H1 (cell line): Measurements from ENCODE around the gene SH3PXD2B. TPM values are rescaled to one million over a fixed set of nuclear protein-coding genes. Genes with fewer than 3 reads are reported as not detected.

Source experiments
- CTCF ChIA-PET: fragments of 300-600 bp; sonication (Branson Sonifier 250); formaldehyde crosslinking; loops from one replicate; lab custom pipeline; 2021; ENCODE audit not compliant: partially characterized antibody; lab: Charles Lee
- POLR2A ChIA-PET: fragments of 300-600 bp; sonication (Branson Sonifier 250); formaldehyde crosslinking; loops from one replicate; lab custom pipeline; 2021; ENCODE audit warnings: inconsistent platforms; ENCODE audit not compliant: partially characterized antibody; lab: Charles Lee
- DNase-seq, 2 experiments: peaks; one replicate each; pipeline versions ENCODE4 v3.0.0 to v3.0.0-alpha.2; 2010 to 2022; ENCODE audit warnings: low spot score in 2 of 2, low read depth in 1 of 2, mixed read lengths in 1 of 2
- FAIRE-seq: peaks from 2 replicates; lab custom pipeline; 2011; peaks lifted over from hg19 to GRCh38; lab: Jason Lieb, UNC
- H2AFZ ChIP-seq: 2 replicates; pipeline ENCODE4 v1.8.1; 2012; ENCODE audit warnings: low read length, inconsistent platforms
- H2AK5ac ChIP-seq: 2 replicates; pipeline ENCODE4 v1.6.1; 2013; ENCODE audit warnings: low read depth, low read length
- H2BK120ac ChIP-seq: replicated peaks from 2 replicates; pipeline ENCODE3; 2013; ENCODE audit warnings: low read depth, low read length, inconsistent platforms
- H2BK12ac ChIP-seq: 2 replicates; pipeline ENCODE4 v1.6.1; 2013; ENCODE audit warnings: low read depth, low read length
- H2BK15ac ChIP-seq: 2 replicates; pipeline ENCODE4 v1.6.1; 2013; ENCODE audit warnings: low read length
- H2BK20ac ChIP-seq: 2 replicates; pipeline ENCODE4 v1.6.1; 2013; ENCODE audit warnings: low read length
- H2BK5ac ChIP-seq: 2 replicates; pipeline ENCODE4 v1.6.1; 2013; ENCODE audit warnings: low read depth, low read length
- H3K14ac ChIP-seq: 2 replicates; pipeline ENCODE4 v1.6.1; 2013; ENCODE audit warnings: inconsistent platforms; ENCODE audit not compliant: insufficient read length
- H3K18ac ChIP-seq: 2 replicates; pipeline ENCODE4 v1.6.1; 2013; ENCODE audit warnings: low read length; ENCODE audit errors: extremely low read depth
- H3K23ac ChIP-seq: 2 replicates; pipeline ENCODE4 v1.6.1; 2013; ENCODE audit warnings: inconsistent platforms; ENCODE audit not compliant: insufficient read length
- H3K23me2 ChIP-seq: 2 replicates; pipeline ENCODE4 v1.6.1; 2013; ENCODE audit warnings: low read depth, low read length
- H3K27ac ChIP-seq: 2 replicates; pipeline ENCODE4 v1.6.1; 2011; ENCODE audit warnings: low read depth, low read length, inconsistent platforms
- H3K27me3 ChIP-seq, 4 experiments: replicated peaks in 1 of 4; 1 replicate in 1 of 4; 2 replicates in 3 of 4; pipeline versions ENCODE4 v1.6.1 to v1.8.1; 2011 to 2013; ENCODE audit warnings: low read length in 3 of 4, mild to moderate bottlenecking in 3 of 4, inconsistent platforms in 2 of 4, mixed read lengths in 2 of 4, moderate library complexity in 1 of 4; ENCODE audit not compliant: control insufficient read depth in 3 of 4, insufficient read depth in 3 of 4; ENCODE audit errors: extremely low read depth in 1 of 4
- H3K36me3 ChIP-seq, 4 experiments: 2 replicates each; pipeline versions ENCODE4 v1.6.1 to v1.8.1; 2011 to 2013; ENCODE audit warnings: mild to moderate bottlenecking in 4 of 4, low read length in 3 of 4, moderate library complexity in 2 of 4, control low read depth in 1 of 4, inconsistent platforms in 1 of 4; ENCODE audit not compliant: insufficient read depth in 4 of 4, control insufficient read depth in 2 of 4
- H3K4ac ChIP-seq: replicated peaks from 2 replicates; pipeline ENCODE3; 2013; ENCODE audit warnings: low read length, low read depth, mixed read lengths, inconsistent platforms; ENCODE audit not compliant: insufficient read length
- H3K4me1 ChIP-seq, 4 experiments: replicated peaks in 1 of 4; 1 replicate in 1 of 4; 2 replicates in 3 of 4; pipeline versions ENCODE4 v1.6.1 to v1.8.1; 2011 to 2013; ENCODE audit warnings: low read length in 3 of 4, inconsistent platforms in 2 of 4, mixed read lengths in 1 of 4; ENCODE audit not compliant: insufficient read depth in 4 of 4, control insufficient read depth in 3 of 4
- H3K4me2 ChIP-seq, 2 experiments: 2 replicates each; pipeline versions ENCODE4 v1.6.1 to v1.8.1; 2011 to 2013; ENCODE audit warnings: low read depth in 2 of 2, low read length in 2 of 2, control low read depth in 1 of 2, inconsistent platforms in 1 of 2, mild to moderate bottlenecking in 1 of 2; ENCODE audit not compliant: insufficient read depth in 1 of 2
- H3K4me3 ChIP-seq, 4 experiments: fragments of 200-600, 300-600 bp in 1 of 4; sonication (generic), shearing (Covaris generic), sonication (Bioruptor Twin) in 1 of 4; 2 replicates each; pipeline versions ENCODE4 v1.5.1 to v1.8.1; 2011 to 2016; ENCODE audit warnings: low read length in 4 of 4, low read depth in 3 of 4, control low read depth in 2 of 4, inconsistent platforms in 2 of 4, mild to moderate bottlenecking in 2 of 4, mixed read lengths in 1 of 4, moderate library complexity in 1 of 4; ENCODE audit not compliant: insufficient read depth in 2 of 4; ENCODE audit errors: extremely low read depth in 1 of 4
- H3K56ac ChIP-seq: replicated peaks from 2 replicates; pipeline ENCODE3; 2013; ENCODE audit warnings: low read depth, mild to moderate bottlenecking, mixed read lengths, low read length, inconsistent platforms; ENCODE audit not compliant: insufficient read length
- H3K79me1 ChIP-seq: 2 replicates; pipeline ENCODE4 v1.6.1; 2013; ENCODE audit warnings: low read depth, low read length, control low read depth
- H3K79me2 ChIP-seq, 2 experiments: 2 replicates each; pipeline versions ENCODE4 v1.6.1 to v1.8.1; 2012 to 2013; ENCODE audit warnings: low read length in 2 of 2, mild to moderate bottlenecking in 2 of 2, inconsistent platforms in 1 of 2; ENCODE audit not compliant: insufficient read depth in 2 of 2, control insufficient read depth in 1 of 2
- H3K9ac ChIP-seq, 4 experiments: replicated peaks in 1 of 4; 1 replicate in 1 of 4; 2 replicates in 3 of 4; pipeline versions ENCODE4 v1.6.1 to v1.8.1; 2011 to 2013; ENCODE audit warnings: low read depth in 3 of 4, low read length in 3 of 4, control low read depth in 2 of 4, mild to moderate bottlenecking in 2 of 4, moderate library complexity in 2 of 4, inconsistent platforms in 1 of 4; ENCODE audit errors: extremely low read depth in 1 of 4
- H3K9me3 ChIP-seq, 2 experiments: 2 replicates each; pipeline versions ENCODE4 v1.6.1 to v1.8.1; 2012 to 2013; ENCODE audit warnings: mild to moderate bottlenecking in 2 of 2, moderate library complexity in 2 of 2, control low read depth in 1 of 2, inconsistent platforms in 1 of 2, low read depth in 1 of 2, low read length in 1 of 2, mixed read lengths in 1 of 2; ENCODE audit not compliant: insufficient read depth in 2 of 2
- H4K20me1 ChIP-seq, 2 experiments: replicated peaks in 1 of 2; 2 replicates each; pipeline versions ENCODE3 to v1.8.1; 2011 to 2013; ENCODE audit warnings: inconsistent platforms in 2 of 2, low read length in 2 of 2, mild to moderate bottlenecking in 1 of 2; ENCODE audit not compliant: insufficient read depth in 2 of 2, control insufficient read depth in 1 of 2
- H4K5ac ChIP-seq: 2 replicates; pipeline ENCODE4 v1.6.1; 2013; ENCODE audit warnings: low read length, low read depth, mixed read lengths, inconsistent platforms; ENCODE audit not compliant: insufficient read length
- H4K8ac ChIP-seq: 2 replicates; pipeline ENCODE4 v1.8.0; 2013; ENCODE audit warnings: mild to moderate bottlenecking, moderate library complexity, low read length, inconsistent platforms; ENCODE audit not compliant: insufficient read depth; ENCODE audit errors: extremely low read depth
- H4K91ac ChIP-seq: replicated peaks from 2 replicates; pipeline ENCODE3; 2013; ENCODE audit warnings: low read length, mixed read lengths, inconsistent platforms; ENCODE audit not compliant: insufficient read length
- KDM4A ChIP-seq: IDR thresholded peaks from one replicate; pipeline ENCODE4 v1.7.1; 2012; ENCODE audit warnings: low read depth, mild to moderate bottlenecking, moderate library complexity, low read length, inconsistent platforms; ENCODE audit not compliant: severe bottlenecking
- RBBP5 ChIP-seq: IDR thresholded peaks from 2 replicates; pipeline ENCODE4 v1.7.1; 2012; ENCODE audit warnings: low read depth, mild to moderate bottlenecking, inconsistent platforms, low read length, moderate library complexity, borderline replicate concordance
- WGBS, 2 experiments: shearing (Covaris generic) in 1 of 2; methylation state at CpG; one replicate each; pipeline versions ENCODE4 v1.1.6 to v1.1.7; 2013 to 2015; ENCODE audit warnings: low lambda C conversion rate in 2 of 2, mixed read lengths in 2 of 2, inconsistent platforms in 1 of 2, low coverage in 1 of 2, missing lambda C conversion rate in 1 of 2; ENCODE audit not compliant: insufficient replicate concordance in 2 of 2, insufficient coverage in 1 of 2, insufficient read length in 1 of 2; ENCODE audit errors: extremely low coverage in 1 of 2, missing lambda C conversion rate in 1 of 2; 5-methylcytosine and 5-hydroxymethylcytosine counted together
- polyA plus RNA-seq, 7 experiments: library from polyadenylated mRNA; depleted of rRNA in 3 of 7; stranded (reverse) in 5 of 7; unstranded in 2 of 7; fragments of >200 nt in 5 of 7; fragments of 200-250 nt in 2 of 7; gene quantifications; 1 replicate in 5 of 7; 2 replicates in 1 of 7; 4 replicates in 1 of 7; pipeline versions ENCODE4 v1.2.1 to v1.2.3, GENCODE V29; 2011 to 2013; ENCODE audit warnings: missing spikeins in 2 of 7, mixed read lengths in 2 of 7
- total RNA-seq: library from RNA; stranded (reverse); fragmentation: NEBNext Ultra II Directional; extraction: Animal tissue kit (Norgen Biotek cat#: 25700); gene quantifications from 2 replicates; pipeline ENCODE4 v1.2.1, GENCODE V29; 2021

The SH3PXD2B gene
- total and polyA plus RNA-seq, 2 of the 8 experiments (the other 6 are each of a cell fraction or from before 2014, with no cell fraction given), result 32.9 to 72.9 TPM

DNA sequence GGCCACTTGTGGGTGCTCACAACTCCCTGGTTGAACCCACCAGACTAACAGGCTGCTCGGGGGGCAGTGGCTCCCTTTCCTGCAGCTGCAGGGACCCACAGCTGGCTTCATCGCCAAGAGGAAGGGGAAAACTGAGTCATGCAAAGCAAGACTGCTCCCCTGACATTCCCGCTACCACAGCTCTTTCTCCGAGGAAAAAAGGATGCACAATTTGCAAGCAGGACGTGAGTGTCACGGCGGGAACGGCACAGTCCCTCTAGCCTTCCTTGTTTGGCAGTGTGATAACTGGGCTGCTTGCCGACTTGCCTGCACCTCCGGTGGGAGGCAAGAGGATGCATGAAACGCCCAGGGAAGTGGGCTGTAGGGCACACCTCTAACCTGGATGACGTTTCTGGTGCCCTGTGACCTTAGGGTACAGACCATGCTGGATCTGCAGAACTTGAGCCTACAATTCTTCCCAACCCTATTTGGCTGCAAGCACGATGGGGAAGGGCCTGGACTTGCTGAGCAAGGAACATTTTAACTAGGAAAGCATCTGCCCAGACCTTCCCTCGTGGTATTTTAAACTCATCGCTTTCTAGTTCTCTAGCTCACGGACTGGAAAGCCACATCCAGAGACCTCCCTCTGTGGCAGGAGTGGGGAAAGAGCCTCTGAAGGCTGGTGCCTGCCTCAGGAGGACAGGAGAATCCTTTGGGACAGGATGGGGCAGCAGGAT is 7.8 kb downstream of the SH3PXD2B start:
- DNase-seq, result no peak
- no peak overlapping the region for H3K27ac ChIP-seq
- TF ChIP-seq RBBP5 (no peak), KDM4A (no peak)

More for the DNA sequence above, 7.8 kb downstream of the SH3PXD2B start:
- no peak overlapping the region for H2BK5ac ChIP-seq
- H3K4me2 ChIP-seq, result no peak overlapping the region
- no peak overlapping the region for H3K9ac ChIP-seq
- H2BK15ac ChIP-seq, result no peak overlapping the region
- CTCF ChIA-PET, result interaction anchor here (0.6 to 3.4 kb wide), 8 partner anchors 9 to 268 kb away, joined by 3 to 19 read pairs (median 4); no protein-coding TSS in a partner anchor
- peaks cover 5 to 11% (median 10%) of the 10 kb centered on the region in 4 experiments for H3K4me1 ChIP-seq
- peaks cover 8 to 99% of the 10 kb centered on the region in 2 experiments for H3K79me2 ChIP-seq
- H4K91ac ChIP-seq, result no peak overlapping the region
- no peak overlapping the region for H2BK120ac ChIP-seq
- no peak overlapping the region for H2AFZ ChIP-seq
- H2BK12ac ChIP-seq, result no peak overlapping the region
- H2AK5ac ChIP-seq, result no peak overlapping the region
- no peak overlapping the region for H3K23ac ChIP-seq
- no peak overlapping the region for H3K4ac ChIP-seq
- no peaks in the 10 kb centered on the region for H3K9me3 ChIP-seq
- no peak overlapping the region for H3K4me3 ChIP-seq
- H2BK20ac ChIP-seq, result no peak overlapping the region
- no peak overlapping the region for H3K56ac ChIP-seq
- no peak for FAIRE-seq
- H3K23me2 ChIP-seq, result peaks cover 1% of the 10 kb centered on the region; the same call in 1 of the 2 replicates
- H4K8ac ChIP-seq, result no peak overlapping the region
- POLR2A ChIA-PET, result interaction anchor here (1.1 to 1.2 kb wide), 2 partner anchors 9 to 15 kb away, joined by 3 to 4 read pairs; no protein-coding TSS in a partner anchor
- no peak overlapping the region for H3K14ac ChIP-seq
- H4K5ac ChIP-seq, result no peak overlapping the region
- 76% methylated on average over 16 of the region's 16 CpGs; no CpG with 5 or more reads in 1 of the 2 experiments for WGBS, 2 experiments
- no peaks in the 10 kb centered on the region; a peak in 2 of 8 replicates for H3K36me3 ChIP-seq
- H3K79me1 ChIP-seq, result peaks cover 27% of the 10 kb centered on the region
- H3K18ac ChIP-seq, result no peak overlapping the region
- peaks cover 45 to 67% of the 10 kb centered on the region in 2 experiments for H4K20me1 ChIP-seq
- no peaks in the 10 kb centered on the region for H3K27me3 ChIP-seq
